ENCODE measurements around the gene FAM98B.

Gene FAM98B

GRCh38 chr15:38522922-38523321, 69.0 kb downstream of the FAM98B start:
- no peak for DNase-seq (ENCODE audit: low read depth, low spot score)
- TF ChIP-seq CTCF (IDR thresholded peaks at IDR 0.05; ENCODE audit: insufficient read depth, low read length, missing control alignments): no peak
- H3K4me3 ChIP-seq (ENCODE audit: low read depth, low read length): no peak overlapping the region
- CTCF ChIA-PET: interaction anchor here (0.6 to 2.9 kb wide), 8 partner anchors 11 to 176 kb away, joined by 3 to 13 read pairs (median 4); no protein-coding TSS in a partner anchor
- POLR2A ChIA-PET: no interaction called here

GRCh38 chr15:38524156-38524555, 70.2 kb downstream of the FAM98B start:
- DNase-seq (ENCODE audit: low read depth, low spot score): no peak
- H3K4me3 ChIP-seq (ENCODE audit: low read depth, low read length): no peak overlapping the region
- ChIA-PET POLR2A (interaction anchor here (0.5 kb wide), 1 partner anchor 17 kb away, joined by 4 read pairs; no protein-coding TSS in a partner anchor), CTCF (interaction anchor here (1.2 kb wide), 1 partner anchor 40 kb away, joined by 4 read pairs; no protein-coding TSS in a partner anchor)
- TF ChIP-seq CTCF (IDR thresholded peaks at IDR 0.05; ENCODE audit: insufficient read depth, low read length, missing control alignments): no peak

- CTCF ChIA-PET: interaction anchor here (0.6 to 1.5 kb wide), 3 partner anchors 8 to 39 kb away, joined by 3 to 6 read pairs (median 3); partner anchors contain the start of gene RASGRP1
- TF ChIP-seq CTCF (IDR thresholded peaks at IDR 0.05; ENCODE audit: insufficient read depth, low read length, missing control alignments): no peak
- DNase-seq (ENCODE audit: low read depth, low spot score): no peak
- no peak overlapping the region for H3K4me3 ChIP-seq (ENCODE audit: low read depth, low read length)
- POLR2A ChIA-PET: no interaction called here
Observed at GRCh38 chr15:38525489-38525888, 71.6 kb downstream of the FAM98B start.

- H3K4me3 ChIP-seq (ENCODE audit: low read depth, low read length): no peak overlapping the region
- TF ChIP-seq CTCF (IDR thresholded peaks at IDR 0.05; ENCODE audit: insufficient read depth, low read length, missing control alignments): no peak
- DNase-seq (ENCODE audit: low read depth, low spot score): no peak
- CTCF ChIA-PET: interaction anchor here (1.5 kb wide), 1 partner anchor 38 kb away, joined by 6 read pairs; the partner anchor contains the start of gene RASGRP1
- POLR2A ChIA-PET: no interaction called here
Observed at GRCh38 chr15:38526158-38526557, 72.2 kb downstream of the FAM98B start.

GRCh38 chr15:38528294-38528693, 74.4 kb downstream of the FAM98B start:
- peak; percentile 37 for DNase-seq (ENCODE audit: low read depth, low spot score)
- H3K4me3 ChIP-seq (ENCODE audit: low read depth, low read length): no peak overlapping the region
- TF ChIP-seq CTCF (IDR thresholded peaks at IDR 0.05; ENCODE audit: insufficient read depth, low read length, missing control alignments): no peak
- ChIA-PET POLR2A (no interaction called here), CTCF (no interaction called here)

GRCh38 chr15:38530113-38530512, 76.2 kb downstream of the FAM98B start:
- H3K4me3 ChIP-seq (ENCODE audit: low read depth, low read length): no peak overlapping the region
- CTCF ChIA-PET: interaction anchor here (2.9 kb wide), 1 partner anchor 34 kb away, joined by 15 read pairs; the partner anchor contains the start of gene RASGRP1
- TF ChIP-seq CTCF (IDR thresholded peaks at IDR 0.05; ENCODE audit: insufficient read depth, low read length, missing control alignments): no peak
- POLR2A ChIA-PET: no interaction called here
- DNase-seq (ENCODE audit: low read depth, low spot score): no peak
